HEK293T (cell line): ENCODE measurements around the gene NSUN4.

Source experiments
- CTCF ChIA-PET: fragments of 350-600 bp; formaldehyde crosslinking; extraction: SDS; loops from one replicate; lab custom pipeline; 2021; ENCODE audit warnings: antibody characterized with exemption, inconsistent platforms; lab: Yijun Ruan, JAX
- POLR2A ChIA-PET: fragments of 350-600 bp; formaldehyde crosslinking; extraction: SDS; loops from one replicate; lab custom pipeline; 2020; ENCODE audit warnings: antibody characterized with exemption, inconsistent platforms; lab: Yijun Ruan, JAX
- DNase-seq: peaks from one replicate; pipeline ENCODE4 v3.0.0; 2012; ENCODE audit warnings: mixed read lengths; ENCODE audit errors: extremely low spot score
- ARNT ChIP-seq: fragments of 450-650 bp; IDR thresholded peaks from 2 replicates; pipeline ENCODE4 v1.6.1; 2017; ENCODE audit warnings: mild to moderate bottlenecking
- BHLHE40 ChIP-seq: fragments of 450-650 bp; IDR thresholded peaks from 2 replicates; pipeline ENCODE4 v1.6.1; 2016; ENCODE audit warnings: mild to moderate bottlenecking, moderate library complexity, borderline replicate concordance
- CTBP1 ChIP-seq: fragments of 450-650 bp; IDR thresholded peaks from 2 replicates; pipeline ENCODE4 v1.6.1; 2016; ENCODE audit warnings: borderline replicate concordance
- ELF4 ChIP-seq: fragments of 450-650 bp; IDR thresholded peaks from 2 replicates; pipeline ENCODE4 v1.6.1; 2017; ENCODE audit warnings: antibody characterized with exemption
- FOXA1 ChIP-seq: fragments of 450-650 bp; IDR thresholded peaks from 2 replicates; pipeline ENCODE4 v1.6.1; 2016; ENCODE audit warnings: mild to moderate bottlenecking
- FOXK2 ChIP-seq: fragments of 450-650 bp; IDR thresholded peaks from 2 replicates; pipeline ENCODE4 v1.6.1; 2016; ENCODE audit warnings: mild to moderate bottlenecking
- FOXM1 ChIP-seq: fragments of 450-650 bp; IDR thresholded peaks from 2 replicates; pipeline ENCODE4 v1.6.1; 2017; ENCODE audit warnings: mild to moderate bottlenecking, borderline replicate concordance
- HDGF ChIP-seq: fragments of 450-650 bp; IDR thresholded peaks from 2 replicates; pipeline ENCODE4 v1.6.1; 2017; ENCODE audit warnings: antibody characterized with exemption, borderline replicate concordance
- L3MBTL2 ChIP-seq: fragments of 450-650 bp; conservative IDR thresholded peaks from 2 replicates; pipeline ENCODE4 v1.6.1; 2016; ENCODE audit warnings: mild to moderate bottlenecking
- LEF1 ChIP-seq: fragments of 450-650 bp; IDR thresholded peaks from 2 replicates; pipeline ENCODE4 v1.6.1; 2017; ENCODE audit warnings: mild to moderate bottlenecking, borderline replicate concordance
- NFRKB ChIP-seq: fragments of 450-650 bp; IDR thresholded peaks from 2 replicates; pipeline ENCODE4 v1.6.1; 2016; ENCODE audit warnings: mild to moderate bottlenecking, moderate library complexity
- SP1 ChIP-seq: fragments of 450-650 bp; IDR thresholded peaks from 2 replicates; pipeline ENCODE4 v1.6.1; 2017
- SUZ12 ChIP-seq: fragments of 450-650 bp; IDR thresholded peaks from 2 replicates; pipeline ENCODE4 v1.6.1; 2016; ENCODE audit warnings: mild to moderate bottlenecking
- TARDBP ChIP-seq: fragments of 450-650 bp; IDR thresholded peaks from 2 replicates; pipeline ENCODE4 v1.6.1; 2016
- ZNF384 ChIP-seq: fragments of 450-650 bp; IDR thresholded peaks from 2 replicates; pipeline ENCODE4 v1.6.1; 2016
- TF ChIP-seq, protein P1 (sequence below): fragments of 450-650 bp; IDR thresholded peaks from 2 replicates; pipeline ENCODE4 v1.6.1; 2016

The NSUN4 gene

DNA sequence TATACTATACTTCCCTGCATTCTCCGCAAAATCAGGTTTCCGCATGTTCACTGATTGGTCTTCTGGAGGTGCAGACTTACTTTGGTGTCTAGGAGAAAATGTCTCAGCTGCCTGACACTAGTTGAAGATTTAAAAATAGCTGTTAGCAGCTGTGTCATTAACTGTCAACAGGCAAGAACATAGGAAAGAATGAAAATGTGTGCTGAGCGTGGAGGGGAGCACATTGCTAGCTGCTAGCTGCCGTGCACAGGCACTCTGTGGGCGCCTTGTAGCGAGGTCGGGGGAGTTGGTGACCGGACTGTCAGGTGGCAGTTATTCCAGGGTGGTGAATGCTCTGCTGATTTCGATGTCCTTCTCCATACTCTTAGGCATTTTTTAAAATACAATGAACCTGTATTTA is 58.7 kb downstream of the NSUN4 start:
- CTCF ChIA-PET = no interaction called here
- POLR2A ChIA-PET = no interaction called here
- DNase-seq = no peak
- TF ChIP-seq LEF1 = no peak
- TF ChIP-seq TARDBP = no peak
- TF ChIP-seq FOXM1 = no peak
- TF ChIP-seq L3MBTL2 = no peak
- no peak for TF ChIP-seq NFRKB
- TF ChIP-seq SUZ12 = no peak
- TF ChIP-seq FOXK2 = no peak
- no peak for TF ChIP-seq ZNF384
- TF ChIP-seq BHLHE40 = no peak
- TF ChIP-seq SP1 = no peak
- TF ChIP-seq, protein P1, sequence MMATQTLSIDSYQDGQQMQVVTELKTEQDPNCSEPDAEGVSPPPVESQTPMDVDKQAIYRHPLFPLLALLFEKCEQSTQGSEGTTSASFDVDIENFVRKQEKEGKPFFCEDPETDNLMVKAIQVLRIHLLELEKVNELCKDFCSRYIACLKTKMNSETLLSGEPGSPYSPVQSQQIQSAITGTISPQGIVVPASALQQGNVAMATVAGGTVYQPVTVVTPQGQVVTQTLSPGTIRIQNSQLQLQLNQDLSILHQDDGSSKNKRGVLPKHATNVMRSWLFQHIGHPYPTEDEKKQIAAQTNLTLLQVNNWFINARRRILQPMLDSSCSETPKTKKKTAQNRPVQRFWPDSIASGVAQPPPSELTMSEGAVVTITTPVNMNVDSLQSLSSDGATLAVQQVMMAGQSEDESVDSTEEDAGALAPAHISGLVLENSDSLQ = no peak
- no peak for TF ChIP-seq FOXA1
- no peak for TF ChIP-seq ELF4
- TF ChIP-seq HDGF = no peak
- no peak for TF ChIP-seq ARNT
- TF ChIP-seq CTBP1 = no peak

DNA sequence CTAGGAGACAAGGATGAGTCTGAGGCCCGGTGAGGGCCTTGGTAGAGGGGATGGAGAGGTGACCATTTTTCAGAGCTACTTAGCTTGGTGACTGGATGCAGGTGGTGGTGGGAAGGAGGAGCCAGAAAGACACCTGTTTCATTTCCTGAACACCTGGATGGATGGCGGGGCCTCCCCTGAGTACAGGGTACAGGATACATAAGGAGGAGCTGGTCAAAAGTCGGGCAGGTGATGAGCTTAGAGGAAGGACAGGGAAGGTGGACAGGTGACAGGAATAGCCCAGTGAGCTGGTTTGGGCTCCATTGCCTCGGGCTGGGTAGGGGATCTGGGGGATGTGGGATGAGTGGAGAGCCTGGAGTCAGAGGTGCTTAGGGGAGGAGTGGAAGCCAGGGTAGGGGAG is 59.8 kb downstream of the NSUN4 start:
- ChIA-PET POLR2A (no interaction called here), CTCF (interaction anchor here (0.6 kb wide), 1 partner anchor 891 kb away, joined by 3 read pairs; no protein-coding TSS in a partner anchor)
- TF ChIP-seq ARNT = no peak
- no peak for TF ChIP-seq FOXM1
- TF ChIP-seq LEF1 = no peak
- no peak for TF ChIP-seq ELF4
- no peak for DNase-seq

DNA sequence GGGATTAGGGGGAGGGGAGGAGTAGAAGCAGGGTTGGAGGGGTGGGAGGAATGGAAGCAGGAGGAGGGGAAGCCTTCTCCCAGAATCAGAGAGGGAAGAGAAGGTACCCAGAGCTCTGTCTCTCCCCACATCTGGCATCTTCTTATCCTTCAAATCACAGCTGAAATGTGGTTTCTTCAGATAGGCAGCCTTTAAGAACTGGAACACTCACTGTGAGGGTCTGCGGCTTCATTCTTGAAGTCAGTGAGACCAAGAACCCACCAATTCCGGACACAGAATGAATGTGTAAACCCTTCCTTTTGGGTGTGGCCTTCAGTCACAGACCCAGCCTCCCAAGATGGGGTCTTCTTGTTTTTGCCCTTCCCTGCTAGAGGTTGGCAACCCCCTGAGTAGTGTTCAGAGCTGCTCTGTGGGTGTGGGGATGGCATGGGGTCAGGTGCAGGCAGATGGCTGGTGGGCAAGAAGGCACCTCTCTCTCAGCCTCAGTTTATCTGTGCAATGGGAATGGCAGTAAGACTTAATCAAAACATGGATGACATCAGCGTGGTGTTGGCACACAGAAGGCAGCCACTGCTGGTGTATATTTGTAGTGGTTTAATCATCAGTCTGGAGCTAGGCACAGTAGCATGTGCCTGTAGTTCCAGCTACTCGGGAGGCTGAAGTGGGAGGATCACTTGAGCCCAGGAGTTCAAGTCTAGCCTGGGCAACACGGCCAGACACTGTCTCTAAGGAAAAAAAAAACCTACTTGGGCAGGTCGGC is 60.7 kb downstream of the NSUN4 start:
- no peak for DNase-seq
- CTCF ChIA-PET = interaction anchor here (0.6 to 0.7 kb wide), 2 partner anchors 41 to 892 kb away, joined by 3 read pairs; no protein-coding TSS in a partner anchor
- POLR2A ChIA-PET = no interaction called here
- TF ChIP-seq, protein P1 = no peak
- TF ChIP-seq CTBP1 (no peak), ELF4 (no peak), FOXK2 (no peak), FOXA1 (no peak), BHLHE40 (no peak), TARDBP (no peak), LEF1 (no peak), HDGF (no peak), FOXM1 (no peak), NFRKB (no peak), SUZ12 (no peak), ZNF384 (no peak), L3MBTL2 (no peak), ARNT (no peak), SP1 (no peak)

DNA sequence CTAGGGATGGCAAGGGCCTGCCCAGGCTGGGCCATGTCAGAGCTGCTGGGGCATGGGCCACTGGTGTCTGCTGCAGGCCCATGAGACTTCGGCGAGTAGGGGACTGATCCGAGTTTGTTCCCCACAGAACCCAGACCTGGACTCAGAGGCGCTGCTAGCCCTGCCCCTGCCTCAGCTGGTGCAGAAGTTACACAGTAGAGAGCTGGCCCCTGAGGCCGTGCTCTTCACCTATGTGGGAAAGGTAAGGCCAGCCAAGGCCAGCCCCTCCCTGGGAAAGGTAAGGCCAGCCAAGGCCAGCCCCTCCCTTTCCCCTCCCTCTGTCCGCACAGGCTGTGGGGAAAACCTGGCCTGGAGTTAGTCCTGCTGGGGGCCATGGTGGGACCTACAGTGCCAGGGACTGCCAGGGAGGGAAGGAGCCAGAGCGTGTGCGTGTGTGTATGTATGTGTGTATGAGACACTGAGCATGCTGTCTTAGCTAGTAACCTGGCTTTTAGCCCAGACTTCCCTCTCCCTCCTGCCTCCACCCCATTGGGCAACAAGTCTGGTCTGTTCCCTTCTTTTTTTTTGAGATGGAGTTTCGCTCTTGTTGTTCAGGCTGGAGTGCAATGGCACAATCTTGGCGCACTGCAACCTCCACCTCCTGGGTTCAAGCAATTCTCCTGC is 61.5 kb downstream of the NSUN4 start:
- TF ChIP-seq NFRKB = no peak
- no peak for TF ChIP-seq FOXK2
- TF ChIP-seq LEF1 = no peak
- no peak for TF ChIP-seq CTBP1
- no peak for TF ChIP-seq ZNF384
- TF ChIP-seq FOXA1 = no peak
- no peak for DNase-seq
- CTCF ChIA-PET = interaction anchor here (0.6 to 0.7 kb wide), 2 partner anchors 40 to 193 kb away, joined by 3 read pairs; no protein-coding TSS in a partner anchor
- POLR2A ChIA-PET = no interaction called here

DNA sequence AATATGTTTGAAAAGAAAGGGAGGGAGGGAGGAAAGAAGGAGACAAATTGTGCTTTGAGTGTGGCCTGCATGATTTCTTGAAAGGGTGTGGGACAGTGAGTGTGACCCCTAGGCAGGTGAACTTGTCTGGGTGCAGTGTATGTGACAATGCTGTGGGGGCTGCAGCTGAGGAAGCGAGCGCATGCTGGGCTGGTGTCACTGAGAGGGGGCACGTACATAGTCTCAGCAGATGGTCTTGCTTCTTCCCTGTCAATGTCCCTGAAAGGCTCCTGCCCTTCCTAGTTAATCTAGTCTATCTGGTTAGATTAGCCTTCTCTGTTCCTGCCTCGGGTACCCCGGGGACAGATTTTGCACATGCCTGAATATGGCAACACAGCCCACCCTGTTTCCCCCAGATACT is 63.3 kb downstream of the NSUN4 start:
- CTCF ChIA-PET = no interaction called here
- no peak for DNase-seq
- POLR2A ChIA-PET = no interaction called here
- TF ChIP-seq FOXA1 (no peak), HDGF (no peak), NFRKB (no peak), SUZ12 (no peak), TARDBP (no peak), FOXK2 (no peak), BHLHE40 (no peak), ELF4 (no peak), CTBP1 (no peak), ARNT (no peak), L3MBTL2 (no peak), SP1 (no peak)
- TF ChIP-seq, protein P1 = no peak
